Gastrocnemius medialis (tissue), 4 donors: ENCODE results near the gene MC3R. TPM values are rescaled to one million over a fixed set of nuclear protein-coding genes. Genes with fewer than 3 reads are reported as not detected.
A peak's percentile ranks its signal among the peaks of the same experiment; 100 is the strongest.

Experiments used
- ATAC-seq, 2 donors: fragments of 150-250 bp; one replicate each; pipeline ENCODE4 v1.9.1; 2016
- DNase-seq, 2 donors: peaks; one replicate each; pipeline ENCODE4 v3.0.0-alpha.2; 2019
- H3K27ac ChIP-seq, 4 donors: fragments of 200-600 bp; sonication (generic); 1 replicate in 1 of 4; 2 replicates in 3 of 4; pipeline ENCODE4 v1.5.1; 2016 to 2018; ENCODE audit warnings: mild to moderate bottlenecking in 2 of 4, moderate library complexity in 1 of 4
- H3K27me3 ChIP-seq, 3 donors: fragments of 200-600 bp; sonication (generic) in 2 of 3; 1 replicate in 1 of 3; 2 replicates in 2 of 3; pipeline versions ENCODE4 v1.5.1 to v1.6.0; 2016 to 2019; ENCODE audit warnings: mild to moderate bottlenecking in 1 of 3, moderate library complexity in 1 of 3
- H3K36me3 ChIP-seq, 2 donors: fragments of 200-600 bp; sonication (generic) in 1 of 2; one replicate each; pipeline ENCODE4 v1.5.1; 2017 to 2018
- H3K4me1 ChIP-seq, 2 donors: fragments of 200-600 bp; sonication (generic) in 1 of 2; one replicate each; pipeline ENCODE4 v1.5.1; 2016 to 2017; ENCODE audit warnings: mild to moderate bottlenecking in 2 of 2
- H3K4me3 ChIP-seq, 4 donors: fragments of 200-600 bp; sonication (generic) in 3 of 4; 1 replicate in 1 of 4; 2 replicates in 3 of 4; pipeline ENCODE4 v1.5.1; 2016 to 2019; ENCODE audit warnings: mild to moderate bottlenecking in 2 of 4
- H3K9me3 ChIP-seq, 3 donors: fragments of 200-600 bp; sonication (generic) in 2 of 3; 1 replicate in 1 of 3; 2 replicates in 2 of 3; pipeline ENCODE4 v1.5.1; 2016 to 2019
- POLR2A ChIP-seq, 2 donors: fragments of 450-650 bp; IDR thresholded peaks; one replicate each; pipeline ENCODE4 v1.6.1; 2017; ENCODE audit warnings: antibody characterized with exemption in 2 of 2, mild to moderate bottlenecking in 2 of 2, moderate library complexity in 2 of 2
- in situ Hi-C, 4 donors: fragments of 200-750 bp; cut with MboI; loops; one replicate each; pipeline versions ENCODE4 v1.15.0 to v1.8.0; 2017; ENCODE audit warnings: low sequenced_read_pairs in 4 of 4
- intact Hi-C: fragments of 100-400 bp; cut with DNase I; formaldehyde crosslinking; loops from one replicate; pipeline ENCODE4 v1.15.1; 2023; ENCODE audit warnings: low total_unique reads
- total RNA-seq, 4 donors: library from RNA; depleted of rRNA; stranded (reverse); fragments of >200 nt; gene quantifications; one replicate each; pipeline versions ENCODE4 v1.1.0 to v1.2.3, GENCODE V29; 2016
- TF ChIP-seq, protein P1 (sequence below), 5 experiments: fragments of 450-650 bp in 3 of 5; fragments of 200-600 bp in 2 of 5; sonication (generic) in 2 of 5; IDR thresholded peaks in 4 of 5; conservative IDR thresholded peaks in 1 of 5; 1 replicate in 4 of 5; 2 replicates in 1 of 5; pipeline ENCODE4 v1.5.1; 2016 to 2019; ENCODE audit warnings: antibody characterized with exemption in 5 of 5, mild to moderate bottlenecking in 3 of 5, moderate library complexity in 3 of 5

Gene MC3R
- total RNA-seq, 4 donors from 2014 or later: not detected

DNA sequence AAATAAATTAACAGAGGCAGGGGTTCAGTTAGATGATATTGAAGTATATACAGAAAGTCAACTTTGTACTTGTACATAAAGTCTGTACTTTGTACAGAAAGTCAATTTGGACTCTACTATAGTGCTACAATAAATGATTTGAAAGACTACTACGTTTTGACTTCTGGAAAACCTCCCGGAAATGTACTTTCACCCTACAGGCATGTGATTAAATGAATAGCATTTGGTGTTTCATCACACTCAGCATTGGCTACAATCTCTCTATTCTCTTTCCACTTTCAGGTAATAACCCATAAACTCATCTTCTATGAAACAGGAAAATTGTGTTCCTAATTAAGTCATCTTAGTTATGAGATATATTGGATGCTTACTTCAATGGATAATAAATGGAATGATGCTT is 25.6 kb upstream of the MC3R start:
- in situ Hi-C loops (no loop called here), intact Hi-C loops (no loop called here)
- Histone ChIP-seq H3K4me3 (no peak overlapping the region), H3K4me1 (no peaks in the 10 kb centered on the region), H3K27me3 (no peaks in the 10 kb centered on the region), H3K27ac (no peak overlapping the region), H3K9me3 (peaks cover 0 to 4% (median 0%) of the 10 kb centered on the region in 3 donors), H3K36me3 (no peaks in the 10 kb centered on the region)
- DNase-seq (no peak), ATAC-seq (no peak)
- no peak for TF ChIP-seq POLR2A (IDR thresholded peaks at IDR 0.05)
- TF ChIP-seq, protein P1, sequence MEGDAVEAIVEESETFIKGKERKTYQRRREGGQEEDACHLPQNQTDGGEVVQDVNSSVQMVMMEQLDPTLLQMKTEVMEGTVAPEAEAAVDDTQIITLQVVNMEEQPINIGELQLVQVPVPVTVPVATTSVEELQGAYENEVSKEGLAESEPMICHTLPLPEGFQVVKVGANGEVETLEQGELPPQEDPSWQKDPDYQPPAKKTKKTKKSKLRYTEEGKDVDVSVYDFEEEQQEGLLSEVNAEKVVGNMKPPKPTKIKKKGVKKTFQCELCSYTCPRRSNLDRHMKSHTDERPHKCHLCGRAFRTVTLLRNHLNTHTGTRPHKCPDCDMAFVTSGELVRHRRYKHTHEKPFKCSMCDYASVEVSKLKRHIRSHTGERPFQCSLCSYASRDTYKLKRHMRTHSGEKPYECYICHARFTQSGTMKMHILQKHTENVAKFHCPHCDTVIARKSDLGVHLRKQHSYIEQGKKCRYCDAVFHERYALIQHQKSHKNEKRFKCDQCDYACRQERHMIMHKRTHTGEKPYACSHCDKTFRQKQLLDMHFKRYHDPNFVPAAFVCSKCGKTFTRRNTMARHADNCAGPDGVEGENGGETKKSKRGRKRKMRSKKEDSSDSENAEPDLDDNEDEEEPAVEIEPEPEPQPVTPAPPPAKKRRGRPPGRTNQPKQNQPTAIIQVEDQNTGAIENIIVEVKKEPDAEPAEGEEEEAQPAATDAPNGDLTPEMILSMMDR (IDR thresholded peaks at IDR 0.05 in 4 of 5, conservative IDR thresholded peaks at IDR 0.05 in 1 of 5): no peak

DNA sequence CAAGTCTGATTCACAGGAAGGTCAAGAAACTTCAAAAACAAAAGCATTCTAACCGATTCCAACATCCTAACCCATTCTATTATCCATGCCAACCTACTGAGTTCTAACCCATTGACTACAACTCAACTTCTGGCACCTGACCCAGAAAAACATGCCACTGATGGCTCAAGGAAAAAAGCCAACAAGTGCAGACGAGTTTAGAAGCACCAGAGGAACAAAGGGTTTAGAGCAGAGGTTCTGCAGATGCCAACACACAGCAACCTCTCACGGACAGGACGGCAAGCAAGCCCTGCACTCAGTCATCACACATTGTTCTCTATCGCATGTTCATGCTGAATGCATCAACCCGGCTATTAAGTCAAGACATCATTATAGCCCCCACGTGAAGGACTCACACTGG is 25.2 kb upstream of the MC3R start:
- no peaks in the 10 kb centered on the region for H3K4me1 ChIP-seq
- in situ Hi-C loops: no loop called here
- H3K4me3 ChIP-seq: no peak overlapping the region
- H3K36me3 ChIP-seq: no peaks in the 10 kb centered on the region
- intact Hi-C loops: no loop called here
- H3K27ac ChIP-seq: no peak overlapping the region
- no peak for TF ChIP-seq POLR2A (IDR thresholded peaks at IDR 0.05)
- TF ChIP-seq, protein P1 (IDR thresholded peaks at IDR 0.05 in 4 of 5, conservative IDR thresholded peaks at IDR 0.05 in 1 of 5): no peak
- no peak for ATAC-seq
- peaks cover 0 to 4% (median 0%) of the 10 kb centered on the region in 3 donors for H3K9me3 ChIP-seq
- no peak for DNase-seq
- H3K27me3 ChIP-seq: no peaks in the 10 kb centered on the region

DNA sequence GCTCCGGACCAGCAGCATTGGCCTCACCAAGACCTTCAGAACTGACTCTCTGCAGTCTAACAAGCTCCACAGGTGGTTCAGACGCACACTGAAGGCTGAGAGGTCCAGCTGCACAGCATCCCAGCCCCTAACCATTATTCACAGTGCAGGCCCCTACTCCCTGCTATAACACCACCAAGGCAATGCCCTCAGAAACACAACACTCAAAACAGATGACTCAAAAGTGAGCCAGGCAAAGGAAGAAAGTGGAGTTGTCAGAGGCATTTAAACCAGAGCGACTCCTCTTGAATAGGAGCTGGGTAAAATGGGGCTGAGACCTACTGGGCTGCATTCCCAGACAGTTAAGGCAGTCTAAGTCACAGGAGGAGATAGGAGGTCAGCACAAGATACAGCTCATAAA is 20.5 kb upstream of the MC3R start:
- TF ChIP-seq, protein P1 (IDR thresholded peaks at IDR 0.05 in 4 of 5, conservative IDR thresholded peaks at IDR 0.05 in 1 of 5): no peak
- no peak for TF ChIP-seq POLR2A (IDR thresholded peaks at IDR 0.05)
- no peaks in the 10 kb centered on the region for H3K4me1 ChIP-seq
- no peaks in the 10 kb centered on the region for H3K9me3 ChIP-seq
- in situ Hi-C loops: no loop called here
- H3K36me3 ChIP-seq: no peaks in the 10 kb centered on the region
- ATAC-seq (no peak), DNase-seq (no peak)
- H3K4me3 ChIP-seq: no peak overlapping the region
- intact Hi-C loops: no loop called here
- H3K27me3 ChIP-seq: no peaks in the 10 kb centered on the region
- H3K27ac ChIP-seq: no peak overlapping the region

DNA sequence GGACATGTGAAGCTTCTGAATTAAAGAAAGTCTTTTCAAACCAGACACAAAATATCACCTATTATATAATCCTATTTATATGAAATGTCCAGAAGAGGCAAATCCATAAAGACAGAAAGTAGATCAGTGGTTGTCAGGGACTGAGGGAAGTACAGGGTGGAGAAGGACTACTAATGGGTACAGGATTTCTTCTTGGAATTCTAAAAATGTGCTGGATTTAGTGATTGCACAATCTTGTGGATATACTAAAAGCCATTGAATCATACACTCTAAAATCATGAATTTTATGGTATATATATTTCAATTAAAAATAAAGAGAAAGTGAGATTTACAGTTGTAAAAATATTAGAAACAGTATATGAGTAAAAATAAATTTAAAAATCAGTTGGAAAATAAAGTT is 18.7 kb upstream of the MC3R start:
- Histone ChIP-seq H3K4me1 (no peaks in the 10 kb centered on the region), H3K9me3 (no peaks in the 10 kb centered on the region), H3K4me3 (no peak overlapping the region), H3K36me3 (no peaks in the 10 kb centered on the region), H3K27ac (no peak overlapping the region), H3K27me3 (no peaks in the 10 kb centered on the region)
- no peak for TF ChIP-seq POLR2A (IDR thresholded peaks at IDR 0.05)
- TF ChIP-seq, protein P1 (IDR thresholded peaks at IDR 0.05 in 4 of 5, conservative IDR thresholded peaks at IDR 0.05 in 1 of 5): no peak
- in situ Hi-C loops (no loop called here), intact Hi-C loops (no loop called here)
- ATAC-seq (no peak), DNase-seq (no peak)

DNA sequence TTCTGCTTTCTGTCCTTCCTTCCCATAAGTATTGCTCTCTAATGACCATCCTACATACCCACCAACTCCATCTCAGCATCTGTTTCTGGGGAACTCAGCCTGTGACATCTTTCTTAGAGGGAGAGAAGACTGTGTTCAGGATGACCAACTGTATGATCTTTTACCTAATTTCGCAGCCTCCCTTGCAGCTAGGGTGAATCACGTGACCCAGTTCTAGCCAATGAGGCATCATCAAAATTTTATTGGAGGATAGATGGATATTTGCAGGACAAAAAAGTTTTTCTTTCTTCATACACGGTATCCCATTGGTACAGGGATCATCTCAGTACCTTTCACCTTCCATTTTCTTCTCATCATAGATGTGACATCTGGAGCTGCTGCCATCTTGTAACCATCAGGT is 14.4 kb upstream of the MC3R start:
- H3K36me3 ChIP-seq: no peaks in the 10 kb centered on the region
- DNase-seq (no peak), ATAC-seq (no peak)
- no peaks in the 10 kb centered on the region for H3K9me3 ChIP-seq
- H3K4me3 ChIP-seq: peak overlapping the region in 1 of 4 donors; percentile 10
- TF ChIP-seq, protein P1 (IDR thresholded peaks at IDR 0.05 in 4 of 5, conservative IDR thresholded peaks at IDR 0.05 in 1 of 5): no peak
- no peak for TF ChIP-seq POLR2A (IDR thresholded peaks at IDR 0.05)
- no peaks in the 10 kb centered on the region for H3K27me3 ChIP-seq
- in situ Hi-C loops (no loop called here), intact Hi-C loops (no loop called here)
- no peaks in the 10 kb centered on the region for H3K4me1 ChIP-seq
- no peak overlapping the region for H3K27ac ChIP-seq
